ENCODE results near the gene KIAA1755. TPM values are rescaled to one million over a fixed set of nuclear protein-coding genes. Genes with fewer than 3 reads are reported as not detected.

The KIAA1755 gene
- total and polyA plus RNA-seq, 2 donors (not counting 1 experiment from before 2014, with no cell fraction given) = not detected

- Histone ChIP-seq H3K4me3 (ENCODE audit: control extremely low read depth in 1 of 5, extremely low read depth in 1 of 5, insufficient read depth in 1 of 5, low read depth in 2 of 5, low read length in 4 of 5) (no peak overlapping the region), H3K36me3 (replicated peaks in 1 of 2; ENCODE audit: control extremely low read depth in 1 of 2, control insufficient read depth in 1 of 2, extremely low read depth in 1 of 2, insufficient read depth in 2 of 2, low read length in 1 of 2) (no peaks in the 10 kb centered on the region), H4K20me1 (ENCODE audit: control insufficient read depth, insufficient read depth, low read length, poor library complexity, severe bottlenecking) (no peaks in the 10 kb centered on the region), H2AFZ (ENCODE audit: insufficient read depth, low read depth, low read length, poor library complexity, severe bottlenecking) (no peak overlapping the region), H3K4me2 (replicated peaks; ENCODE audit: low read depth, low read length, poor library complexity, severe bottlenecking) (no peak overlapping the region), H3K4me1 (ENCODE audit: control insufficient read depth in 2 of 2, insufficient read depth in 2 of 2, low read length in 2 of 2) (no peaks in the 10 kb centered on the region), H3K27ac (ENCODE audit: low read length in 2 of 2) (no peak overlapping the region), H3K27me3 (replicated peaks in 1 of 4; ENCODE audit: control extremely low read depth in 1 of 4, control insufficient read depth in 3 of 4, insufficient read depth in 4 of 4, low read length in 3 of 4) (peaks cover 0 to 17% (median 0%) of the 10 kb centered on the region in 4 experiments), H3K79me2 (ENCODE audit: control insufficient read depth, insufficient read depth, low read length) (no peaks in the 10 kb centered on the region), H3K9me3 (ENCODE audit: control extremely low read depth in 1 of 3, control insufficient read depth in 2 of 3, insufficient read depth in 1 of 3, low read length in 2 of 3) (no peaks in the 10 kb centered on the region), H3K9ac (ENCODE audit: low read length) (no peak overlapping the region)
- Mint-ChIP-seq H3K4me3 (no peak overlapping the region), H3K9me3 (ENCODE audit: insufficient read depth) (no peaks in the 10 kb centered on the region), H3K4me1 (no peaks in the 10 kb centered on the region), H3K27me3 (peaks cover 10% of the 10 kb centered on the region), H3K27ac (no peak overlapping the region)
- ATAC-seq (ENCODE audit: low read depth) (no peak), DNase-seq (no peak)
- 86% methylated on average over 18 of the region's 18 CpGs for WGBS (ENCODE audit: insufficient coverage)
- intact Hi-C loops (cut with micrococcal nuclease) = no loop called here
- POLR2A ChIA-PET = no interaction called here
- TF ChIP-seq CTCF (IDR thresholded peaks at IDR 0.05) = no peak
- no peak for TF ChIP-seq EZH2 (IDR thresholded peaks at IDR 0.05; ENCODE audit: borderline replicate concordance, insufficient read depth, low read depth, low read length, poor library complexity, severe bottlenecking)
- CTCF ChIA-PET = interaction anchor here (1.3 to 16.2 kb wide), 4 partner anchors 9 to 153 kb away, joined by 3 to 494 read pairs (median 35); no protein-coding TSS in a partner anchor
These were observed 47.5 kb downstream of the KIAA1755 start for GRCh38 chr20:38212806-38213606.
